Spleen (tissue), 7 donors: Measurements from ENCODE around the gene PTK7.
A peak's percentile ranks its signal among the peaks of the same experiment; 100 is the strongest.

Experiments used
- CTCF ChIP-seq, 11 experiments: fragments of 200-600 bp in 7 of 11; fragments of 450-650 bp in 4 of 11; sonication (generic) in 4 of 11; IDR thresholded peaks in 8 of 11; conservative IDR thresholded peaks in 3 of 11; 1 replicate in 7 of 11; 2 replicates in 4 of 11; pipeline versions ENCODE4 v1.4.0 to v1.8.0; 2016 to 2021; ENCODE audit warnings: antibody characterized with exemption in 11 of 11, inconsistent platforms in 4 of 11, mild to moderate bottlenecking in 1 of 11
- POLR2AphosphoS5 ChIP-seq, 3 donors: sonication (generic); formaldehyde crosslinking; IDR thresholded peaks; one replicate each; pipeline ENCODE4 v1.5.1; 2017; ENCODE audit warnings: antibody characterized with exemption in 3 of 3
- donor health status: DM: no; HTN: no; CAD: no; lungs with moderate emphysema.
- donor health status: DM: no; HTN: no; CAD: no.
- donor health status: DM: no; HTN: no; CAD: no.

- TF ChIP-seq CTCF (IDR thresholded peaks at IDR 0.05 in 8 of 11, conservative IDR thresholded peaks at IDR 0.05 in 3 of 11) (peak in 2 of 11 experiments; percentile 16 to 24), POLR2AphosphoS5 (IDR thresholded peaks at IDR 0.05) (peak; percentile 97 to 98 (median 97))
Observed at GRCh38 chr6:43181942-43182860, 106.1 kb downstream of the PTK7 start, which contains the start of gene CUL9.
